Stimulated activated CD4-positive, alpha-beta T cell treated with anti-CD3 and anti-CD28 coated beads, Interleukin-2, amount 100 ng/mL, for 24 hours (primary cell): Measurements from ENCODE around the gene CCM2.

Experiments
- DNase-seq, 2 donors: peaks; one replicate each; pipeline ENCODE4 v3.0.0-alpha.2; 2020

CCM2 gene

DNA sequence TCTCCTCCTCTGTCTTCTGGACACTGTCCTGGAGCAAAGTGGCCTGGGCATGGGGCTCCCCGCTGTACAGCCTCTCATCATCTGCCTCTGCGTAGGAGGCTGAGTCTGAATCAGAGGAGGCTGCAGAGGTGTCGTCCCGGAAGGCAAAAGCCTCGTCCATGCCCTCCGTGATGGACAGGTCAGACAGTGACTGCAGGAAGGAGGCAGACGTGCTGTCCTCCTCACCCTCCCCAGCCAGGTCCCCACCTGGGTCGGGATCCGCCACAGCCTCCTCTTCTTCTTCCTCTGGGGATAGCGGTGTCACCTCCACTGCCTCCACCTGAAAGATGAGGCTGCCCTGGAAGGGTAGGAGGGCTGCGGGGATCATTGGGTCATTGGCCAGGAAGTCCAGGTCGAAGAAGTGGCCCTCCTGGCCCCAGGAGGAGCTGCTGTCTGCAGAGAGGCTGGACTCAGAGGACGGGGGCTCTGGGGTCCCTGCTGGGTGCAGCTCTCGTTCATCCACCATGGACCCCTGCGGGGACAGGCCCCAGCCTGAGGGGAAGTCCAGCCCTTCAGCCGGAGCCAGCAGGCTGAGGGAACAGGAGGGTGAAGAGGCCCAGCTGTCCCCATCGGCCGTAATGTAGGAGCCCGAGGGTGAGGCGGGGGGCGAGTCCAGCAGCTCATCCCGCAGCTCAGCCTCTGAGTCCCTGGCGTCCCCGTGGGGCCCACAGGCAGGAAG lies 85.1 kb downstream of the CCM2 start:
- no peak for DNase-seq

DNA sequence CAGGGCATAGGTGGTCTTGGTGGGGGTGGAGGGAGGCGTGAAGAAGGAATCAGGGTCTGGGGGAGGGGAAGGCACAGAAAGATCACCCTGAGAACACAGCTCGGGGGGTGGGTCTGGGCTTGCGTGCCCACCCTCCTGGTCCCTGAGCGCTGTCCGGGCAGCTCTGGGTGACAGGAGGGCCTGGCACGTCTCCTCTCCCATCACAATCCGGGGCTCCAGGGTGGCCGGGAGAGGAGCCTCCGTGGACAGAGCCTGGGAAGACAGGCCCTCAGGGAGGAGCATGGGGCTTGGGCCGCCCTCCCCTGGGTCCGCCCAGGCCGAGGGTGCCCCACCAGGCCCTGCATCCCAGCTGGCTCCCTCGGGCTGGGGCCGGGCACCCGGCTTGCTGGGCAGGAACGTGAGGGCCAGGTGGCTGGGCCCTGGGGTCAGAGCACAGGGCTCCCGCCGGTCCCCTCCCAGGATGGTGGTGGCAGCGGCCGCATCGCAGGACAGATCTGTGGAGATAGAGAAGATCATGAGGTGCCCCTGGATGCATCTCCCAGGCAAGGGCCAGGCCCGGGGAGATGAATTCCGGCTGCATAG lies 85.7 kb downstream of the CCM2 start:
- DNase-seq = no peak

DNA sequence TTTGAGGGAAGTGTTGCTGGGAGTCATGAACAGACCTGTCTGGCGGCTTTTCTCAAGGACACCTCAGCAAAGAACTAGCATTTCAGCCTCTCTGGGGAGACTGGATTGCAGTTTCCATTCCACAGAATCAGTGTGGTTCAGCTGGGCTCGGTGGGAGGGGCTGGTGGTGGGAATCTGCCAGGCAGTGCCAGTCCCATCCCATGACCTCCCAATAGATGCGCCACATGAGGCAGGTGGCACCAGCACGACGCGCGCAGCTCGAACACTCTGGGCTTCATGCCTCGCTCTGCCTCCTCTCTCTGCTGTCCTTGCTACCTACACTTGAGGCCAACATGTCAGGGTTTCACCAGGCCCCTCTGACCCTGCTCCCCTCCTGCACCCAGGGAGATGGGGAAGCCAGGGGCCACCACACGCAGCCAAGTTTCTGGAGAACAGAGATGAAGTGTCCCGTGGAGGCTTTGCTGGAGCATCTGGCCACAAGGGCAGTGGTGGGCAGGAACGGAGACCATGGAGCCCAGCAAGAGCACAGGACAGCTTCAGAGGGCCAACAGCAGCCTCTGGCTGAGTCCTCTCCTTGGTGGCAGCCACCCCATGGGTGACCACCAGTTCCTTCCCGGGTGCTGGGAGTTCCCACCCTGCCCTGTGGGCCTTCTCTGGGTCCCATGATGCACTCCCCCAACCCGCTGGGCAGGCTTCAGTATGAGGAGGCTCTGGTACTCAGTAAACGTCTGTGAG lies 86.5 kb downstream of the CCM2 start:
- no peak for DNase-seq

DNA sequence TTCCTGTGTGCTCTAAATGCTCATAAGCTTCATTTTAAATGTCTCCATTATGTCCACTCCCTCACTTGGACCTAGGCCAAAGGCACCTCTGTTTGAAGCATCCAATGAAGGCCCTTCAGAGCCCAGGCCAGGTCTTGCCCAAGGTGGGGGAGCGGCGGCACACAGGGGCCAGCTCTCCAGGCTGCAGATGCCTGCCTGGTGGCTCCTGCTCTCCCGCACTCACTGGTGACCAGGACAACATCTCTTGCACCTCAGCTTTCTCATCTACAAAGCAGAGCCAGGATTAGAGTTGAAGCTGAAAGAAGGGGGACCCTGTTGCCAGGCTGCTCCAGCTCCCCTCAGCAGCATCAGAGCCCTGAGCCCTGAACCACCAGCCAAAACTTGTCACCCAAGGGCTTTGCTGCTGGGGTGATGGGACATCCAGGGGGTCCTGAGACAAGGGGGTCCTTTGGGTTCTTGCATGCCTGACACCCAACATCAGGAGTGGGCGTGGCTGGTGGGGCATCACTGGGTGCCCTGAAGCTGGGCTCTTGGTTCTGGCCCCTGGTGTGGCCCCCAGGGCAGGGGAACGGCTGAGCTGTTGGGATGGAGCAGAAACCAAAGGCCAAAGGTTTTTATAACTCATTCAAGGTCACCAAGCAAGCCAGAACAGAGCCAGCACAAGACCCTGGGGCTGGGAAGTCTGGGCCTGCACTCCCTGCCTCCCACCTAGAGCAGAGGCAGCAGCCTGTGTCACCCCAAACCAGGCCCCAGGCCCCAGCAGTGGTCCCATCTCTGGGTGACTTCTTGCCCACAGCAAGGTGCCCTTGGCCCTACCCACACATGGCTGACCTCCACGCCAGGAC lies 87.5 kb downstream of the CCM2 start:
- no peak for DNase-seq

DNA sequence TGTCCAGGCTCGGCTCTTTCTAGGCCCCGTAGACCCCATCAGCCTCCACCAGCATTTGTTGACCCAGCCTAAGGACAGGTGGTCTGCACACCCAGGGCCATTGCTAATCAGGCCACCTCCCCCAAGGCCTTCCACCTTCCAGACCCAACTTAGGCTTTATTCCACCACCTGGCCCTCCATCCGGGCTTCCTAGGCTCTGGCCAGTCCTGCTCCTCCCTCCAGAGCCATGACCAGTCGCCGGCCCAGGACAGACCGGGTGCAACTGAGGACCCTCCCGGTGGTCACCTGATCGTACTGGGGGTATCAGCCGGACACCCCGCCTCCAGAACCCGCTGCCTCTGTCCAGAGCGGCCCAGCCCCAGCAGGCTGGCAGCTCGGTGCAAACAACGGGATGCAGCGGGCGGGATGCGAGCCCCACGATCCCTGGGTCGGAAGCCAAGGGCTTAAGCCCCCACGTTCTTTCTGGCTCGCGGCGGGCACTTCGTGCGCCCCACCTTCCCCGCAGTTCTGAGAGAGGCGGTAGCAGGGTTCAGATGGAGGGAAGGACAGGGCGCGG lies 88.2 kb downstream of the CCM2 start:
- no peak for DNase-seq

DNA sequence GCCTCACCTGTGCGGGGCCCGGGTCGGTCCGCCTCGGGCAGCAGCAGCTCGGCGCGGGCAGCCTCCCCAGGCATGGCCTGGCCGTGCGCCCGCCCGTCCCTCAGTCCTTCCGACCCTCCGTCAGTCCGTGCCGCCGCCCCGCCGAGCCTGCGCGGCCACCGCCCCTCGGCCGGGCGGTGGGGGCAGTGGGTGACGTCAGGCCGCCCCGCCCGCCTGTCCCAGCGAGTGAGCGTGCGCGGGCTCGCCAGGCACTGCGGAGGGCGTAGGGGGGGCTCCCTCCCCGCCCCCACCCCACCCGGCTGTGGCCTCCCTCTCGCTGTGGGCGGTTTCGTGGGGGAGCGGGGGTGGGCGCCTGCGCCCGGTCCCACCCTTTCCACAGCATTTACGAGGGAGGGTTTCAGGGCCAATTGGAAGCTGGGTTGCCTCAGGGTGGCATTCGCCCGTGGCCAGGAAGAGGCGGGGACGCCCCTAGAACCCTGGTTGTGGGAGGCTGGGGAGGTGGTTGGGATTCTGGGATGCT lies 88.9 kb downstream of the CCM2 start, which contains the start of gene NACAD:
Gene NACAD, minus strand, starts transcription at position 149 of the 520 bp plus-strand sequence. Its CDS starts 75 bp downstream, at position 74.
- no peak for DNase-seq

DNA sequence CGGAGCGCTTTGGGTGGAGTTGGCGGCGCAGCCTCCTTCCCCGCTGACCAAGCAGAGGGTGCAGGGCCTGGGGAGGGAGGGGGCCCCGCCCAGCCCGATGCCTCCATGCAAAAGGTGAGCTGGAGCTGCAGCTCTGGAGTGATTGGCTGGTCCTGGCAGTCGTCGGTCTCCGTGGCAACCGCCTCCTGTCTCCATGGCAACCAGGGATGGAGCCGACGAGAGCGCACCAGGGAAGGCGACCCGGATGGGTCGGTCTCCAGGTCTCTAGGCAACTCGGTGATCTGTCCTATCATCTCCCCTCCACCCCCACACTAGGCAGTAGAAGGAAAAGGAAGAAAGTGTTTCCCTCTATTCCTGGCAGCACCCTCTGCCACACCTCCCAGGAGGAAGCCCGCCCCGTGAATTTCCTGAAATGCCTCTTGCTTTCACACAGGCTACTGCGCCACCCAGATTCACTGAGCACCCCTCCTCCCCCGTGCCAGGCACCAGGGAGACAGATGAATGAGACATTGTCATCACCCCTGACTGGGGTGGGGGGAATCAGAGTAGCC lies 89.4 kb downstream of the CCM2 start:
- peak; percentile 62 to 75 for DNase-seq

DNA sequence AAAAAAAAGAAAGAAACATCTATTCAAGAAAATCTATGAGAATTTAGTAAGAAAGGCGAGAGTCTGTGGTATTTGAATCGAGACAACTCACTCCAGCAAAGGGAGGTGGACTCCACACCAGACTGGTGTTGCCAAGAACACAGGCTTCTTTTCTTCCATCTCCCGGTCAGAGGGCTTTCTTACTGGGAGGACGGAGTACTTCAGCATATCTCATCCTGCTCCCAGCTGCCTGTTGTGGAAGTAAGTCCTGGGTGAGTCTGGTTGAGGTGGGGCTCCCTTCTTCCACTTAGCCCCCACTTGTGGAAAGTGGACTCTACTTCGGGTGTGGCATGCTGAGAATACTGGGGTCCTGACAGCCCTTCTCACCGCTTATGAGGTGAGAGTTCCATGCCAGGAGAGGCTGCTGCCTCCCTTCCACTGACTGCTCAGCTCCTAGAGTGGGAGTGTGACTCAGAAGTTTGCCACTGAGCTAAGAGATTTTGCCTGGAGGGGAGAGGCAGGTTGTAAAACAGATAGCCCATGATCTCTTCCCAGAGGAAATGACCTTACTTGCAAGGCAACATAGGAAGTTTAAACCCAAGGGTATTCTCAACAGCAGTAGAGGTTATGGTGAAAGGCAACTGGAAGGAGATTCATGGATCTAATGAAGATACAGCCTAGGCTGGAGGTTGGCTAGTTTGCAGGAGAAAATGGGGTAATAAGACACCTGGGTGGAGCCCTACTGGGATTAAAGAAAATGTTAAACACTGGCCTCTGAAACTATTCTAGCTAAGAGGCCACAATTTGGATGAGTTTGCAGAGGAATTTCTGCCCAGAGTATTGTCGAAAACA lies 92.3 kb downstream of the CCM2 start:
- no peak for DNase-seq

DNA sequence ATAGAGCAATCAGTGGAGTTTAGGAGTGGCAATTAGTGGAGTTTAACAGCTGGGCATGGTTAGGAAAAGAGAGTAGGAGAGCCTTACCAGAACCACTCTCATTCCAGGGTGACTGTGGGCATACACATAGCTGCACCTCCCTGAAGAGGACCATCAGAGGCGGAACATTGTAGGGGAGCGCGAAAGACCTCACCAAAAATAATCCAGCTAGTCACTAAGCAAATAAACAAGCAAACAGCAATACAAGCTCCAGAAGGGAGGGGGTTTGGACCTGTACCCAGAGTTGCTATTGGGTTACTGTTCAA lies 92.9 kb downstream of the CCM2 start:
- no peak for DNase-seq

DNA sequence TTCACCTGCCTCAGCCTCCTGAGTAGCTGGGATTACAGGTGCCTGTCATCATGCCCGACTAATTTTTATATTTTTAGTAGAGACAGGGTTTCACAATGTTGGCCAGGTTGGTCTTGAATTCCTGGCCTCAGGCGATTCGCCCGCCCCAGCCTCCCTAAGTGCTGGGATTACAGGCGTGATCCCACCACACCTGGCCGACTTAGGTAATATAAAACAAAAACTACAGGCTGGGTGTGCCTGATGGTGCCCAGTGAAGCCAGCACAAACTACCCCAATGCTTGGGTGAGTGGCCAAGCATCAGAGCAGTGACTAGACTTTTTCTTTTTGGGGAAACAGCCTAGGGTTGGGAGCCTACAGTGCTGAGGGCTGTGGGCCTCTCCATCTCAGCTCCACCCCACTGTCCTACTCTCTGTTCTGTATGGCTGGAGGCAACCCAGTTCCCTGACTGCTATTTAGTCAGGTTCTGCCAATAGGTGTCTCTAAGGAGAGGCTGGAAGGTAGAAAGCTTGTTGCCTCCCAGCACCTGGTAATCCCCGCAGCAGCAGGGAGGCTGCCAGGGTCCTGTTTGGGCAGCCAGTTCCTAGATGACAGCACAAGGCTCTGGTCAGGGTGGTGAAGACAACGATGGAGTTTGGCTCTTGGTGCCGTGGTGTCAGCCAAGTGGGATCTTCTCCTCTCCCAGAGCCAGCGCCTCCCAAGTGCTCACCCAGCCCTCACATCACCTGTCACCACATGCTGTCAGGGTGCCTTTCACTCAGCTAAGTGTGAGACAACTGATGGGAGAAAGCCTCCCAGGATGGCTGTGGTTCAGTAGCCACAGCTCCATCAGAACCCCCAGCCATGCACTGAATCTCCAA lies 99.2 kb downstream of the CCM2 start:
- no peak for DNase-seq

DNA sequence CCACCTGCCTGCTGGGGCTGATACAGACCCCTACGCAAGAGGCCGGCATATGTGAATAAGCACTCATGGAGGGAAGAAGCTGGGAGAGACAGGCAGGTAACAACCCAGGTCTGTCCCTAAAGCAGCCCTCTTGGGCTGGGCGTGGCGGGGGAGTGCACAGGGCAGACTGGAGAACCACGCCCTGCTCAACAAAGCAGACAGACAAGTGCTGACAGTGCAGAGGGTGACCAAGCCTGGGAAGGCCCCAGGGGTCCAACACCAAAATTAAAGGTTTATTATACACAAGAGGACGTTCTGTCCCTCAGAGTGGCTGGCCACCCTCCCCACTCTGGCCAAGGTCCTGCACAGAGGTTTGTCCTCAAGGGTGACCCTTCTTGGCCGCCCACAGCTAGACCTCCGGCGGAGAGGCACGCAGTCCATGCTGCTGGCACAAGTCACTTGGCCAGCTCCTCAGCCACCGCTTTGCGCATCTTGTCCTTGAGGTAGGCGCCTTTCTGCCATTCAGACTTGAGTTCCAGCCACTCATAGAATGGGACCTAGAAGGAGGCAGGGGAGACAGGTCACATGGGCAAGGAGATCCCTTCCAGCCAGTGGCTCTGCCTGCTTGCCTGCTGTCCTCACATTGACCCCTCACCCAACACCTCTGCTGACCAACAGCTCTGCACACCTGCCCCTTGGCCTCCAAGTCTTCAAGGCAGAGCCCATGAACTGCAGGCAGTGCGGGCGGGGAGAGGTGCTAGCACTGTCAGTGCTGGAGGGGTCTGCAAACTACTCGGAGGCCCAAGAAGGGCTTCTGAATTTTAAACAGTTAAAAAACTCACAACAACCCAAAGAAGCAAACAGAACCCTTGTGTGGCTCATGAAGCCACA lies 100.1 kb downstream of the CCM2 start:
- DNase-seq = no peak

DNA sequence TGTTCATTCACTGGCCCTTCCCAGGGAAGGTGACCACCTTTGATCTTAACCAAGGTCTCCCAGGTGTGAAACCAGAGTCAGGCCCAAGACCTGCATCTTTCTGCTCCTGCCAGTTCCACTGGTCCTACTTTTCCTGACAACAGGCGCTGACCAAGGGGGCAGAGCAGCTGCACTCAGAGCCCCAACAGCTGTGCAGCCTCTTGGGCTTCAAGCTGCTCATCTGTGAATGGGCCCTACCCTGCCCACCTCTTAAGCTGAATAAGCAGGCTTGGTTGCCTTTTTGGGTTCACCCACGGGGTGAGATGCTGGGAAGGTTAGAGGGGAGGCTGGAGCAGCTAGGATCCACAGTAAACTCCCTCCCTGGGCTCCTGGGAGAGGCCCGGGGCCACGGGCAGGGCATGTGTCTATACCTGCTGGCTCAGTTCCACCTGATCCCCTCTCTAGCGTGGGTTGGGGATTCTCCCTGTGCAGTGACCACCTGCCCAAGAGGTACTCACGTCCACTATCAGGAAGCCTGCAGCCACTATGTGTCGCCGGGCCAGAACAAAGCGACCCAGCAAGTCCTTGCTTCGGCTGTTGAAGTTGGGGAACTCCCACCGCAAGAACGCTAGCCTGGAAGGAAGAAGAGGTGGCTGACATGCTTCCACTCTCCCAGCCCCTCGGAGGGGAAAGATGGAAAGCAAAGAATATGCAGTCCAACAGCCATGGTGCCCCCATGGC lies 100.9 kb downstream of the CCM2 start:
- no peak for DNase-seq

DNA sequence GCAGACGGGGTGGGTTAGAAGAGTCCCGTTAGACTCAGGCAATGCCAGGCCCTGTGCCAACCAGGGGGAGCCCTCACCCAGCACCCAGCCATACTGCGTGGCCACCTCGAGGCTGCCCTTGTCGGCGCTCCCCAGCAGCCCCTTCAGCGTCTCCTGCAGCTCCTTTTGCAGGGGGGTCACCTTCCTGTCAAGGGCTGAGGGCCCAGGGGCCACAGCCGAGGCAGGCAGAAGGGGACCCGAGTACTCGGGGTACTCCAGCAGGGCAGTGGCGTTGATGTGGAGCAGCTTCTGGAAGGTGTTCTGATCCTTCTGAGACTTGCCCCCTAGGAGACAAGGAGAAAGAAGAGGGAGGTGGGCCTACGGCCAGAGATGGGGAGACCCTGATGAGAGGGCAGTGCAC lies 101.7 kb downstream of the CCM2 start:
- no peak for DNase-seq

DNA sequence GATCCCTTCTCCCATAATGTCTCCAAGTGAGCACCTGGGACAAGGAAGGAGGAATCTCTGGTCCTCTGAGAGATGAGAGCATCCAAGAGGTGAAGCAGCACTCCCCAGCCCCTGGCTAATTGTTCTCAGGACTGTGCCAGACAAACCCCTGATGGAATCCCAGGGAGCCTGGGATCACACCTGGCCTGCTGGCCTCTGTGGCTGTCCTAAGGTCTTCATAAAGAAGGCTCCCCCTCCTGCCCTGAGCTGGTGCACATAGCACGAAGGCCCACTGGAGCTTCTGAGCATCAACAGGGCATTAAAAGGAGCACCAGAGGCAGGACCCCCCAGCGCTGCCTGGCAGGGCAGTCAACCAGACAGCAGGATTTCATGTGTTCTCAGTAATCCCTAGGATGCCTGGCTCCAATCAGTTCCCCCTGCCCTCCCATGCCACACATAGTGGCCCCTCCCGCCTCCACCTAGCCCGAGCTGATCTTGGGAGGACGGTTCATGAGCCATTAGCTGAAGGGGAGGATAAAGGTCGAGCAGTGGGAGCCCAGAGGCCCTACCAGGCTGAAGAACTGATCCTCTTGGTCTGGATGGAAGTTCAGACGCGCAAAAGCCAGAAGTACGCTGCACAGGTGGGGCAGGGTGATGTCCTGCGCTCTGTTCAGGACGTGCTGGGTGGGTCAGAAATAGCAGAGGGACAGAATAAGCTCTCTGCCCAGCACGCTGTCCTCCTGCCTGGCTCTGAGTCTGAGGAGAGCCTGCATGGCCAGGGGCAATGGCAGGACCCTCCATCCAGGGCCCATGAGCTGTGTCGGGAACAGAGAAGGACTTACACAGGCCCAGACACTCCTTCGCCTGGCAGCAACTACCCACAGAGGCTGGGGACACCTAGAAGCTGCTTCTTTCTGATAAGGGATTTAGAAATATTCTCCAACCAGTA lies 103.0 kb downstream of the CCM2 start:
- no peak for DNase-seq

DNA sequence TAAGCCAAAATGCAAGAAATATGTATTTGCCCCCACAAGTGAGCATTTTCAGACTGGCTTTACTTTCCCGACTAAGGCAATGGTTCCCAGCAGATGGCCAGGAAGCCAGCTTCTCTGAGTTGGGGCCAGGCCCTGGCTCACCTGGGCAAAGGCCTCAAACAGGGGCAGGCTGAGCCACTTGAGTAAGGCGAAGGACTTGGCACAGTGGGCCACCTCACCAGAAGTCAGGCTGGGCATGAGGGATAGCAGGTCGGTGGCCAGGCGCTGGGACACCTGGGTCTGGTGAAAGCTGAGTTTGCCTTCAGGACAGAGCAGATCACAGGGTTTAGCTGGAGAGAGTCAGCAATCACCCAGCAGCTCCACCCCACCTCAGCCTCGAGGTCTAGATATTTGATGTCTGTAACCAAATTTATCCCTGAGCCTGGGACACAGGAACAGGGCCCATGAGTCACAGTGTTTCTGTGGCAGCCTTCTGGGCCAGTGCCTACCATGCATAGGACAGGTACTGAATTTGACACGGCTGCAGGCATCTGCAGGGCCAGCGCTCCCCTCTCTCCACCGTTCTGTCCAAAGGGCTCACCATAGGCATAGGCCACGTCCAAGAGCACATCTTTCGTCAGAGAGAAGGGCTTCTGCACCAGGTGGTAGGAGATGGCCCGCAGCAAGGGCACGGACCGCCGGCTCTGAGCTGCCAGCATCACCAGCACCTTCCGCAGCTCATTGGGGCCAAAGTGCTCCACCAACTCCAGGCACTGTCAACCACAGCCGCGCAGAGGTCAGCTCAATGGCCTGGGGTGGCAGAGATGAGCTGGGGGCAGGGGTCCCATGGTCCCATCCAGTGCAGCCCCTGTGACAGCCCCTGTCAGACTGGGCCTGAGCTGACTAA lies 104.2 kb downstream of the CCM2 start:
- no peak for DNase-seq

DNA sequence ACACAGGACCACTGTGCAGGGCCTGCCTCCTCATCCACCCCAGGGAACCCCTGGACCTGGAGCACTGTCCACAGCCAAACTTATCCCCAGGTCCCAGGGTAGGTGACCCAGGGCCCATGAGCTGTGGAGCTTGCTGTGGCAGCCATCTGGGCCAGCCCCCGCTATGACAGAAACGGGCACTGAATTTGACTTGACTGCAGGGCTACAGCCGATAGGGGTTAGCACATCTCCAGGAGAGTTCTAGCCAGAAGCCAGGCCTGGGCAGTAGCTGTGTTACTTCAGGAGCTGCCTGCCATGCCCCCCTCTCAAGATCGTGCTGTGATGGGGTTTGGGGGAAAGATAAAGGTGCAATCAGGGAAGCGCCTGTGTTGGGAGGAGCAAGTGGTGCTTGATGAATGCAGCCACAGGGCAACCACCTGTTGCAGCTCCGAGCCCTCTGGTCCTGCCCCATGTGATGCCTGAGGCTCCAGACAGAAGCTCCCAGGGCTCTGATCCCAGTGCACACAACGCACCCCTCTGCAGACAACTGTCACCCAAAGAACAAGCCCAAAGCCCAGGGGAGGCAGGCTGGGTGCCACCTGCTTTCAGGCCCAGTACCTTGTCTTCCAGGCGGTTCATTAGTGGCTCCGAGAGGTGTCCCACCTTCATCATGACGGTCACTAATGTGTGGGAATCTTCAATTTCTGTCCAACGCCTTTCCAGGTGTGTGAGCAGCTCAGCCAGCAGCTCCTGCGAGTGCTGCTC lies 105.0 kb downstream of the CCM2 start:
- no peak for DNase-seq
